DND-41 (cell line): ENCODE data around the gene ZG16B.

Experiments
- EZH2 ChIP-seq: IDR thresholded peaks from 3 replicates; pipeline ENCODE4 v1.6.1; 2012; ENCODE audit warnings: borderline replicate concordance, low read depth, mild to moderate bottlenecking, moderate library complexity, low read length, inconsistent platforms; ENCODE audit not compliant: severe bottlenecking
- TF ChIP-seq, protein P1 (sequence below): IDR thresholded peaks from 2 replicates; pipeline ENCODE4 v1.5.1; 2012; ENCODE audit warnings: borderline replicate concordance, low read length, moderate library complexity, mild to moderate bottlenecking; ENCODE audit not compliant: poor library complexity, severe bottlenecking; ENCODE audit errors: extremely low read depth

- TF ChIP-seq, protein P1, sequence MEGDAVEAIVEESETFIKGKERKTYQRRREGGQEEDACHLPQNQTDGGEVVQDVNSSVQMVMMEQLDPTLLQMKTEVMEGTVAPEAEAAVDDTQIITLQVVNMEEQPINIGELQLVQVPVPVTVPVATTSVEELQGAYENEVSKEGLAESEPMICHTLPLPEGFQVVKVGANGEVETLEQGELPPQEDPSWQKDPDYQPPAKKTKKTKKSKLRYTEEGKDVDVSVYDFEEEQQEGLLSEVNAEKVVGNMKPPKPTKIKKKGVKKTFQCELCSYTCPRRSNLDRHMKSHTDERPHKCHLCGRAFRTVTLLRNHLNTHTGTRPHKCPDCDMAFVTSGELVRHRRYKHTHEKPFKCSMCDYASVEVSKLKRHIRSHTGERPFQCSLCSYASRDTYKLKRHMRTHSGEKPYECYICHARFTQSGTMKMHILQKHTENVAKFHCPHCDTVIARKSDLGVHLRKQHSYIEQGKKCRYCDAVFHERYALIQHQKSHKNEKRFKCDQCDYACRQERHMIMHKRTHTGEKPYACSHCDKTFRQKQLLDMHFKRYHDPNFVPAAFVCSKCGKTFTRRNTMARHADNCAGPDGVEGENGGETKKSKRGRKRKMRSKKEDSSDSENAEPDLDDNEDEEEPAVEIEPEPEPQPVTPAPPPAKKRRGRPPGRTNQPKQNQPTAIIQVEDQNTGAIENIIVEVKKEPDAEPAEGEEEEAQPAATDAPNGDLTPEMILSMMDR = no peak
- no peak for TF ChIP-seq EZH2
Measured at GRCh38 chr16:2817340-2818271, 12.5 kb upstream of the ZG16B start.
